Activated naive CD4-positive, alpha-beta T cell treated with anti-CD3 and anti-CD28 coated beads, Interleukin-2, amount 50 U/mL, for 16 hours (primary cell): ENCODE results near the gene CDH4.
"Not testable (repeated sequence)": the region's sequence is repeated elsewhere in the genome, so short reads cannot be mapped to it uniquely, and the experiment has no call there.

Source experiments
- DNase-seq: peaks from one replicate; pipeline ENCODE4 v3.0.0-alpha.2; 2020

CDH4 gene

DNA sequence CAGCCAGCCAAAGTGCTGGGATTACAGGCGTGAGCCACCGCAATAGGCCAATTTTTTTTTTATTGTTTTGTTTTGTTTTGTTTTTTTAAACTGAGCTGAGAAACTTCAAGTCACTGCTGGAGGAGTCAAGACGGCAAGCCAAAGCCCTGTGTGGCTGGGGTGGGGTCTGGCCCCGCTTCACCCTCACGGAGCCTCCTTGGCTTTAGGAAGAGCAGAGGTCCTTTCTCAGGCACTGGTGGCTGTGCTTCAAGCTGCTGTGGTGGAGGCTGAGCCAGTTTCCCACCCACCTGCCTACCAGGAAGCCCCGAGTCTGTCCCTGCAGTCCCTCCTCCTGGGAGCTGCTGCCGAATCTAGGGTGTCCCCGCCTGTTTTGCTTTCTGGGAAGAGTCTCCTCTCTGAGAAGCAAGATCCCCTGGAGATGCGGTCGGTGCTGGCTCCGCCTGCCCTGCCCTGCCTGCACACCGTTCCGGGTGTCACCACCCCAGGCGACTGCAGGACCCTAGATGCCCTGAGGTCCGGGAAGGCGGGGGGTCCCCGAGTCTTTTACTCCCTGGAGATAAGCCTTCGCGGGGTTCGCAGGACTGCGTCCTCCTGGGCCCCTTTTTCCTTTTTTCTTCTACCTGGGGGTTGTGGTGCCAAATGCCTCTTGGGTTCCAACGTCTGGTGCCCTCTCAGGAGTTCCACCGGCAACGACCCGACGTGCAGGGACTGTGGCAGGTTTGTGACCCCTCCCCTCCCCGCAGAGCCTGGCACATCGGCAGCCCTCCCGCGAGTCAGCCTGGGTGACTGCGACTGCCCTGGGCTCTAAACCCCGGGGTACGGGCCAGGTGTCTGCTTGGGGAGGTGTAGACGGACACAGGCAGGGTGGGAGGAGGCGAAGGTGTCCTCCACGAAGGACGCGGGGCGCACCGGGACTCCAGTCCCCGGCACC is 712.9 kb downstream of the CDH4 start:
- DNase-seq: no peak

DNA sequence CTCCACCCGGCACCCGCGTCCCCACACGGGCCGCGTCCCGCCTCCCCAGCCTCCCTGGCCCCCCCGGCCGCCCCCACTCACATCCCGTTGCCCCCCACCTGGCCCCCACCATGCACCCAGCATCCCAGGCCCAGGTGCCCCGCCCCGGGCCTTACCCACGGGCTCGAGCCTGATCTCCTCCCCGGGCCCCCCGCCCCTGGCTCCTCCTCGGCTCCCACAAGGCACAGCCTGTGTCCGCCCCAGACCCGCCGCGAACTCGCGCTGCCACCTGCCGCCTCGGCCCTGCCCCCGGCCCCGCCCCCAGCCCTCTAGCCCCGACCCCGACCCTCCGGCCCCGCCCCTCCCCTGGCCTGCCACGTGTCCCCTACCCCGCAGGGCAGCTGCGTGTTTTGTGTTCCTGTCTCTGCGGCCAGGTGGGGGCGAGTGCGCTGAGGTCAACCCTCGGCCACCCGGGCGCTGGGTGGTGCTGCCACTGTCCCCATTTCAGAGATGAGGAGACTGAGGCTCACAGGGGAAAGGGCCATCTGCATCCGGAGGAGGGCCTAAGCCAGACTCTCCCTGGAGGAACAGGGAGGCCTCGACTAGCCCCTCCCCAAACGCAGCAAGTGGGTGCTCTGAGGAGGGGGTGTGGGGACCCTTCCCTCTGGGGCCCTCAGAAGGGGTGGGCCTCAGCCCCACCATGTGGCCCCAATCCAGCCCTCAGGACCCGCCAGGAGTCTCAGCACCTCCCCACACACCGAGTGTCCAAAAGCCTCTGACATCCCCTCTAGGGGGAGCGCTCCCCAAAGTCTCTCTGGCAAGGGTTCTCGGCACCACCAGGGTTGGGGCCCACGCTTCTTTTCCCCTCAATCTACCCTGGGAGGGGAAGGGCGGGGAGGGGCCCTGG is 713.8 kb downstream of the CDH4 start:
- DNase-seq: no peak

DNA sequence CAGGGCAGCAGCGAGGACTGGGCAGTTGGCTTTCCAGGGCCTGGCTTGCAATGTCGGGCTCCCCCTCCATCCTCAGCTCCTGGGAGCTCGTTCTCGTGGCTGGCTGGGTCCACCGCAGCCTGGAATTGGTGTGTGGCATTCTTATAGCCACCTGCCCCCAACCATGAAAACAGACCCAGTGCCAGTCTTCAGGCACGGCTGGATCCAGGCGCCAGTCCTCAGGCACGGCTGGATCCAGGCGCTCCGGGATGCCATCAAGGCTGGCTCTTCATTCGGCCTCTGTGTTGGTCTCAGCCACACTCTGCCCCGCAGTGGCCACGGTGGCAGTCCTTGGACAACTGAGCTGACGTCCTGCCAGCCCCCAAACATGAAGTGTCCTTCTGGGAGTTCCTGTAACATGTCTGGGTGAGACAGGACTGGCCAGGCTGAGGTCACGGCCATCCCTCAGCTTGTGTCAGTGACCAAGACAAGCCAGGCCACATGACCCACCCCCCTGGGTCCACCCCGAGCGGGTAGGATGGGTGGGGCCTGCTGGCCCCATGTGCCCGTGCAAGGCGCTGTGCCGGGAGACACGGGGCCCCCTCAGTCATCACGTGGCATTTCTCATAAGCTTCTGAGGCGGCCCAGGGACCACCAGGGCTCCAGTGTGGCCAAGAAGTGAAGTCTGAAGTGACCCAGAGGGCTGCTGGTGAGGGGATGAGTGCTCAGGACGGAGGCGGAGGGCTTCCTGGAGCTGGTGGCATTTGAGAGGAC is 714.6 kb downstream of the CDH4 start:
- no peak for DNase-seq

DNA sequence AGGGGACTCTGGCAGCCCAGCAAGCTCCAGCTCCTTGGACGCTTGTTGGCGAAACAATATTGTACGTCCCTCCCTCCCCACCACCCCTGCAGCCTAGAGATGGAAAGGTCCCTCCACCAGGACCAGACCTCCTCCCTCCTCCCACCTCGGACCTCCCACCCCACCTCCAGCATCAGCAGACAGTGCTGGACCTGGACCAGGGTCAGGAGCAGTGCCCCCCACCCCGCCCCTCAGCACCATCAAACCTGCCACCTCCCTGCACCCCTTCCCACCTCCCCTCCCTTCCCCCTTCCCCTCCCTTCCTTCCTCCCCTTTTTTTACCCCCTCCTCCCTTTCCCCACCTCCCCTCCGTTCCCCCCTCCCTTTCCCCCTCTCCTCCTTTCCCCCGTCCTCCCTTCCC is 715.2 kb downstream of the CDH4 start:
- no peak for DNase-seq

DNA sequence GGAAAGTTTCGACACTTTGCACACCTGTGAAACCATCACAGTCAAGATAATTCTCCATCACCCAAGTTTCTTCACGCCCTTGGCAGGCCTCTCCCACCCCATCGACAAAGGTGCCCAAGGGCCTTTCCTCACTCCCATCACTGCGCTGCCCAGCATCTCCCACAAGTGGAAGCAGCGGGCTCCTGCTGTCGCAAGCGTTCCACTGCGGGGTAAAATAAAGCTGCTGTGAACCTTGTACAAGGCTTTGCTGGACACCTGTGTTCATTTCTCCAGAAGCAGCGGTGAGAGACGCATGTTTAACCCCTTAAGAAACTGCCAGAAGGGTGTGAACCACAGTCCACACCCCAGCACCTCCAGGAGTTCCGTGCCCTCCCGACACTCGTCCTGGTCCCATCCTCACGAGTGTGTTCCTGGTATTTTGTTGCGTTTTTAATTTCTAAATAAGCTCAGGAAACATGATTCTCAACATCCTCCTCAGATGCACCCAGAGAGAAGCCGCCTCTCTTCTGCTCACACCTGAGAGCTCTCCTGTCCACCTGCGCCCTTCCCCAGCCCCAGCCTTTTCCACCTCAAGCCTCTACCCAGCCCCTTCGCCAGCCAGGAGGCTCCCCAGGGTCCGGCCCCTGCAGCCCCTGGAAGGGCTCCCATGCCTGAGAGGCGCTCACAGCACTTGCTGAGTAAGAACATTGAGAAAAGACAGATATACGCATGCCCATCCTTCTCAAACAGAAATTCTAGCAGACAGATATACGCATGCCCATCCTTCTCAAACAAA is 716.2 kb downstream of the CDH4 start:
- DNase-seq: no peak

DNA sequence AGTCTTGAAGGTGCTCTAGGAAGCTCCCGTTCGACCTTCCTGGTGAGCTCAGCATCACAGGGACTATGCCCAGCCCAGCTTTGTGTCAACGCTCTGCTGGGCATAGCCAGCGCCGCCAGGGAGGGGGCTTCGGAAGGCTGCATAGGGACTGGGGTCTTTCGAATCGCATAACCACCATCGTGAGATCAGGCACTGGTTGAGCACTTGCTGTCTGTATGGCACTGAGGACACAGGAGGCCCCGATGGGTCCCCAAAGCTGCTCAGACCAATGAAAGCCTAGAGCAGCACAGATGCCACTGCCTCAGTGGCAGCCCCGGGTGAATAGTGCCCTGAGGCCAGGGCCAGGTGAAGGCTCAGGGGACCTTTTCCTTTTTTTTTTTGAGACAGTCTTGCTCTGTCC is 716.9 kb downstream of the CDH4 start:
- no peak for DNase-seq

DNA sequence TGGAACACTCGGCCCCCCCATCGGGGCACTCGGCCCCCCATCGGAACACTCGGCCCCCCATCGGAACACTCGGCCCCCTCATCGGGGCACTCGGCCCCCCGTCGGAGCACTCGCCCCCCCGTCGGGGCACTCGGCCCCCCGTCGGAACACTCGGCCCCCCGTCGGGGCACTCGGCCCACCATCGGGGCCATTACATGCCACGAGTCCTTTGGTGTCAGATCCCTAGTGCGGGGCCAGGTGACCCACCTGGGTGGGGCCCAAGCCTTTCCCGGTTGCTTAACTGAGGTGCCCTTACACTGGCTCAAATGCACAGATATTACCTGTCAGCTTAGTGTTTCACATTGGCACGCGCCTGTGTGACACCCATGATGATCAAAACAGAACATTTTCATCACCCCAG is 717.7 kb downstream of the CDH4 start:
- no peak for DNase-seq

DNA sequence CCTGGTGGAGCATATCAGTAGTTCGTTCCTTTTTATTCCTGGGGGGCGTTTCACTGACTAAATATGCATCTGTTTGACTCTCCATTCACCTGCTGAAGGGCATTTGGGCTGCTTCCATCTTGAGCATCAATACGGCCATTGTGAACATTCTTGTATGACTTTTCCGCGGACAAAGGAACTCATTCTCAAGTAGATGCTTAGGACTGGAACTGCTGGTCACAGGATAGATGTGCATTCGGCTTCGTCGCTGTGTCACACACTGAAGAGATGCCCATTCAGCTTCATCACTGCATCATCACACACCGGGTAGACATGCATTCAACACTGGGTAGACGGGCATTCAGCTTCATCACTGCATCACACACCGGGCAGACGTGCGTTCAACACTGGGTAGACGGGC is 718.3 kb downstream of the CDH4 start:
- no peak for DNase-seq

DNA sequence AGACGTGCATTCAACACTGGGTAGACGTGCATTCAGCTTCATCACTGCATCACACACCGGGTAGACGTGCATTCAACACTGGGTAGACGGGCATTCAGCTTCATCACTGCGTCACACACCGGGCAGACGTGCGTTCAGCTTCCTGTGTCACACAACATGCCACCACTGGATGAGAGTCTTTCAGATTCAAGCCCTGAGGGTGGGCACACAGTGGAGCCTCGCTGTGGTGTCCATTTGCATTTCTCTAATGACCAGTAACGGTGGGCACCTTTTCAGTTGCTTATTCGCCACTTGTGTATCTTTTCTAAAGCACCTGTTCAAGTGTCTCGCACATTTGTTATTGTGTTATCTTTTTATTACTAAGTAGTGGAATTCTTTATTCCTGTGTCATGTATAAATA is 719.5 kb downstream of the CDH4 start:
- DNase-seq: not testable (repeated sequence)

DNA sequence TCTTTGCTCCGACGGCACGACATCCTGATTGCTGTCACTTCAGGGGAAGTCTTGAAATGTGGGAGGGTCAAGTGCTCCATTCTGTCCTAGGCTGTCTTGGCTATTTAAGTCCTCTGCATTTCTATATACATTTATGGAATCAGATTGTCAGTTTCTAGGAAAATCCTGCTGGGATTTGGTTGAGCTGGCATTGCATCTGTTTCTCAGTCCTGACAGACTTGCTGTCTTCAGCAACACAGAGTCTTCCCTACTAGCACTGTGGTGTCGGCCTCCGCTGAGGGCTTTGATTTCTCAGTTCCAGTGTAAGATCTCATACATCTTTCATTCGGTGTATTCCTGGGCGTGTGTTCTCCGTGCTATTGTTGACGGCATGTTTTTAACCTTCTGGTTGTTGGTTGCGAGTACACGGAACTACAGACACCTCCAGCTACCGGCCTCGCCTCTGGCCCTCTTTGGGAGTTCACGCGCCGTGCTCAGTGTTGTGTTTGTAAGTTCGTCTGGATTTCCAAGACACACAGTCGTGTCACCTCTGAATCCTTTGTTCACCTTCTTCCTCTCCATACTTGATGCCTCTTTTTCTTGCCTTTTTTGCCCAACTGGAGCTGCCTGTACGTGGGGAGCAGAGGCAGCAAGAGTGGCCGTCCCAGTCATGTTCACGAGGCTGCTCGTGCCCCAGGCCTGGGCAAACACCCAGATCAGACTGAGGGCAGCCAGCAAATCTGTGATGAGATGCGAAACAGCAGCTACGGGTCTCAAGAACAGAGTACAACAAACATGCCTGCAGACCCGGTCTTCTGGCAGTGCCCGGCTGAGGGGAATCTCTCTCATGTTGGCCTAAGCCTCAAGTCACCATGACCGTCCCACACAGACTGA is 720.8 kb downstream of the CDH4 start:
- no peak for DNase-seq

DNA sequence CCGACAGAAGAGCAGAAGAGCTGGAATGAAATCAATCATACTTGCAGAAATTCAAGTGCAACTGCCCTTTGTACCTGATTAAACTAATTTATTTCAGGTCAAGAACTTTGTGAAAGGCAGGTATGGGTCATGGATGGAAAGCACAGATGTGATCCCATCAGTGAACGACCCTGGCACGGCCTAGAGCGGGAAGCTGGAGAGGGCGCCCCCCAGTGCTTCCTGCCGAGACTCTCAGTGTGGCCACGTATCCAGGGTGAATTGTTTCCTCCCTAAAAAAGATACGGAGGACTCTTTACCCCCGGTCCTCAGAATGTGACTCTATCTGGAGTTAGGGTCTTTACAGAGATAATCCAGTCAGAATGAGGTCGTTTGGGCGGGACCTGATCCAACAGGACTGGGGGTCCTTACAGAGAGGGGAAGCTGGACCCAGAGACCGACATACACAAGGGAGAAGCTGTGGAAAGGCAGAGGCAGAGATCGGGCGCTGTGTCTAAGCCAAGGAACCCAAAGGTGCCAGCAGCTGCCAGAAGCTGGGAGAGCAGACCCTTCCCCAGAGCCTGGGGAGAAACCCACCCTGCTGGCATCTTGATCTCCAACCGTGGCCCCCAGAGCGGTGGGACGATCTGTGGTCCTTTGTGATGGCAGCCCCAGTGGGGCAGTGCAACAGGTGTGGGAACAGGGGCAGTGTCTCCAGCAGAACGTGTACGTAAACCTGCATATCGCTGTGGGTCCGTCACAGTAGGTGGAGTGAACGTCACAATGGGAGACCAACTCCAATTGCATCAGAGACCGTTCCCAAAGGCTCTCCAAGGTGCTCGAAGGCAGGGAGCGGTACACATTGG is 721.7 kb downstream of the CDH4 start:
- DNase-seq: no peak

DNA sequence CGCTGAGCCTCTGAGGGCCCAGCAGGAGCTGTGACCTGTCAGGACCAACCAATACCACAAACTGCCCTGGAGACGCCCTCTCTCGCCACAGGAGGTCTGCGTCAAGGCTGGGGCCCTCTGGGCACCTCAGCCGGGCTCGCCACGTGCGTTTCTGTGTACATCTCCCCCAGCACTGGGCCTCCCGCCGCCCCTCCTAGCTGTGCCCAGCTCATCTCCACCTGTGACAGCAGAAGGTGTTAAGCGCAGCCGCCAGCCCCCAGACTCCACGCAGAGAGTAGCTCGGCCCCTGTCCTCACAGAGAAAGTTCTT is 722.2 kb downstream of the CDH4 start:
- DNase-seq: no peak

DNA sequence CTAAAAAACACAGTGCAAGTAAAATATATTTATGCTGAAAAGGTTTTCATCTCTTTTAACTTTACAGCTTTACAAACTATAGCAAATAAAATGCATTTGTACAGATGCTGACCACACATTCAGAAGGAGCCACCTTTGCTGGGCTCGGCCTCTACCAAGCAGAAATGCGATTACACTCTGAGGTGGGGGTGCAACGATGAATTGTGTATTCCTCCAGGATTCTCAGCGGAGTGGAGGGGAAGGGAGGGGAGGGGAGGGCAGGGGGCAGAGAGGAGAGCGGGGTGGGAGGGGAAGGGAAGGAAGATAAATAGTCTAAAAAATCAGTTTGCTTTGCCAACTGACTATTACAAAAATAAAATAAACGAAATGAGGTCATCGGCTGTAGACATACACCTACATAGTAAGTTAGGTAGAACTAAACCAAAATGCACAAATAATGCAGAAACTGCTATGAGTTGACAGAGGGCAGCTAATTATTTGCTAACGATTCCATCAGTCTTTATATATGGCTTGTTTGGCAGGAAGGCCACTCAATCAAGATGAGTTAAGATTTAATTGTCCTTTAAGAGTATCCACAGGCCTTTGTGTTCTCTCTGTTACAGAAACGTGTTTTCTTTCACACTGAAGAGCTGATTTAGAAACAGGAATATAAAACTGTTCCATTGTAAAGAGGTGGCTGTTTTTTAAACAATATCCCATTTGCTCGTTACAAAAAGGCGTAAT is 723.5 kb downstream of the CDH4 start:
- DNase-seq: no peak

DNA sequence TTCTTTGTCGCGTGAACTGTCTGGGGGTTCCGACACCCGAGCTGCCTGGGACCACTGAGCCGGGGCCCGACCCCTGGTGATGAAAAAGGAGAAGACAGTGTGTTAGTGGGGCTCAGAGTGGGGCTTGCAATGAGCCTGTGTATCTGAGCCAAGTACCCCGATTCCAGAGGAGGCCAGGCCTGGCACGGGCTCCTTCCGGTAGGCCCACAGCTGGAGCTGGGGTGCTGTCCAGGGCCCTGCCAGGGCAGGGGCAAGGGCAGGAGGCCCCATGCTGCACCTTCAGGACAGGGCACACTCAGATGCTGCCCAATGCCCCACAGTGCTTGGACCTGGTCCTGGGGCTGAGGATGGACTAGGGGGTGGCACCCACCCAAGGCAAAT is 724.2 kb downstream of the CDH4 start:
- no peak for DNase-seq

DNA sequence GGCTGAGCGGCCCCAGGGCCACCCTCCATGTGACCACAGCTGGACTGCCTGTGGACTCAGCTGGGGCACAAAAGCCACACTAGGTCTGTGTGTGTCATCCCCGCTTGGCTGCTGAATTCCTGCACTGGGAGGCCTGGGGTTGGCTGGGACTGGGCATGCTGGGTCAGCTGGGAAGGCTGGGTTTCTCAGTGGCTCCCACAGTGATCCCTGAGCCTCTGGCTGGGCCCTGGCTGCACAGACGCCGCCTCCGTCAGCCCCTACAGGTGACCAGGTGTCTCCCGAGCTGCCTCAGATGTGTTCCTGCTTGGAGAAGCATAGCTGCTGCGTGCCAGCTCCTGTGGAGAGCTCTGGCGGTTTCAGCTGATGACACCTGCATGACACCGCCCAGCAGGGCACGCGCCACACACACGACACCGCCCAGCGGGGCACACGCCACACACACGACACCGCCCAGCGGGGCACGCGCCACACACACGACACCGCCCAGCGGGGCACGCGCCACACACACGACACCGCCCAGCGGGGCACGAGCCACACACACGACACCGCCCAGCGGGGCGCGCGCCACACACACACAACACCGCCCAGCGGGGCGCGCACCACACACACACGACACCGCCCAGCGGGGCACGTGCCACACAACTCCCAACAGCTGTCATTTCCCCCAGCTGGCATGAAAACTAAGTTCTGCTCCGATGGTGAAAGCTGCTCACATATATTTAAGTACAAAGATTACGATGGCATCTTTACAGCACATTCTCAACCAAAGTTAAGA is 724.8 kb downstream of the CDH4 start:
- DNase-seq: no peak

DNA sequence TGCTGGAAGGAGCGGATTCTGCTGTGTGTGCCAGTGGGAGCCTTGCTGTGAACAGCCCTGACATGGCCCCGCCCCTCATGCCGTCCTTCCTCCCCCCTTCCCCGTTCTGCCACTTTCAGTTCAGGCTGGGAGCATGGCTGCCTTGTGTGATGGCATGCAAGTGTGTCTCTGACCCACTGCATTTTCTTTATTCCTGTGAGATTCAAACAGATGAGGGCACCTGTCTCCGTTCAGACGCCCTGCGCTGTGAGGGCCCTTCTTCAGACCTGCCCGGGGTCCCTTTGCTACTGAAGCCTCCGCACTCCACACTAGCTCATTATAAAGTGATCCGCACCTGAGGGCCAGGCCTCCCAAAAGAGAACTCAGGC is 725.3 kb downstream of the CDH4 start:
- DNase-seq: no peak

DNA sequence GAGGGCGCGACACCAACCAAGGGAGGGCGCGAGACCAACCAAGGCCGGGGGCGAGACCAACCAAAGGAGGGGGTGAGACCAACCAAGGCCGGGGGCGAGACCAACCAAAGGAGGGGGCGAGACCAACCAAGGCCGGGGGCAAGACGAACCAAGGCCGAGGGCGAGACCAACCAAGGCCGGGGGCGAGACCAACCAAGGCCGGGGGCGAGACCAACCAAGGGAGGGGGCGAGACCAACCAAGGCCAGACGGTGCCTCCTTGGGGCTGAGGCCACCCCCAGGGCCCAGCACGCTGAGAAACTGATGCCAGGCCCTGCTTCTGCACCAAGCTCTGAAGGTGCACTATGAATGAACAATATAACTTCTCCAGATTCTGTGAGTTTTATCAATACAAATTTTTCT is 726.4 kb downstream of the CDH4 start:
- no peak for DNase-seq

DNA sequence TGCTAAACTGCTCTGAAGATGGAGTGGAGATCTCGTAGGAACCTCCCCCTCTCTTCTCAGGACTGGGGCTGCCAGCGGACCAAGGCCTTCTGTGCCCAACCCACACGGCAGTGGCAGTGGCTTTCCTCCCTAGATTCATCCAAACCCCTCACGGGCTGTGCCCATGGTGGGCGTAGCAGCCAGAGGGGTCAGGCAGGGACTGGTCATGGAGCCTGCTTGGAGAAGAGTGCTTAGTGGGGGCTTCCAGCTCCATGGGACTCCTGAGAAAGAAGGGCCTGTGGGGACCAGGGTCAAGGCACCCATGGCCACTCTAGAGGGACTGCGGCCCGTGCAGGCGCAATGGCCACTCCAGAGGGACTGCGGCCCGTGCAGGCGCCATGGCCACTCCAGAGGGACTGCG is 727.0 kb downstream of the CDH4 start:
- DNase-seq: no peak
